NCI-H1694 treated with DMSO at 0.1 percent for 48 hours (cell line): Measurements from ENCODE around the gene ZFHX3.

Experiments
- DNase-seq: peaks from one replicate; lab custom pipeline; 2025; lab: John Stamatoyannopoulos, UW

The ZFHX3 gene

GRCh38 chr16:72901000-72901627 is 146.8 kb downstream of the ZFHX3 start:
- no peak for DNase-seq

GRCh38 chr16:72898216-72898825 is 149.6 kb downstream of the ZFHX3 start:
- no peak for DNase-seq

- DNase-seq: no peak
Measured at GRCh38 chr16:72897707-72898106, 150.2 kb downstream of the ZFHX3 start.

- DNase-seq: no peak
Measured at GRCh38 chr16:72896485-72897118, 151.3 kb downstream of the ZFHX3 start.

- no peak for DNase-seq
Measured at GRCh38 chr16:72895951-72896350, 152.0 kb downstream of the ZFHX3 start.

- DNase-seq: peak; percentile 3
Measured at GRCh38 chr16:72894293-72895151, 153.4 kb downstream of the ZFHX3 start.

- no peak for DNase-seq
Measured at GRCh38 chr16:72891291-72892227, 156.4 kb downstream of the ZFHX3 start.

GRCh38 chr16:72890587-72890986 is 157.3 kb downstream of the ZFHX3 start:
- DNase-seq: no peak

GRCh38 chr16:72889616-72890582 is 158.0 kb downstream of the ZFHX3 start:
- DNase-seq: no peak

GRCh38 chr16:72887537-72887936 is 160.4 kb downstream of the ZFHX3 start:
- no peak for DNase-seq

GRCh38 chr16:72886346-72886974 is 161.5 kb downstream of the ZFHX3 start:
- DNase-seq: no peak

GRCh38 chr16:72884573-72884972 is 163.4 kb downstream of the ZFHX3 start:
- no peak for DNase-seq

GRCh38 chr16:72884037-72884436 is 163.9 kb downstream of the ZFHX3 start:
- DNase-seq: no peak

- DNase-seq: no peak
Measured at GRCh38 chr16:72879846-72880245, 168.1 kb downstream of the ZFHX3 start.

GRCh38 chr16:72878301-72879269 is 169.3 kb downstream of the ZFHX3 start:
- no peak for DNase-seq

GRCh38 chr16:72877374-72878028 is 170.4 kb downstream of the ZFHX3 start:
- DNase-seq: no peak

- DNase-seq: no peak
Measured at GRCh38 chr16:72876981-72877373, 171.0 kb downstream of the ZFHX3 start.

GRCh38 chr16:72876221-72876620 is 171.7 kb downstream of the ZFHX3 start:
- no peak for DNase-seq
